ENCODE measurements around the gene HPS6. TPM values are rescaled to one million over a fixed set of nuclear protein-coding genes. Genes with fewer than 3 reads are reported as not detected.

Gene HPS6
- total RNA-seq, 4 donors from 2014 or later = 24.1 to 36.2 (median 27.1) TPM

DNA sequence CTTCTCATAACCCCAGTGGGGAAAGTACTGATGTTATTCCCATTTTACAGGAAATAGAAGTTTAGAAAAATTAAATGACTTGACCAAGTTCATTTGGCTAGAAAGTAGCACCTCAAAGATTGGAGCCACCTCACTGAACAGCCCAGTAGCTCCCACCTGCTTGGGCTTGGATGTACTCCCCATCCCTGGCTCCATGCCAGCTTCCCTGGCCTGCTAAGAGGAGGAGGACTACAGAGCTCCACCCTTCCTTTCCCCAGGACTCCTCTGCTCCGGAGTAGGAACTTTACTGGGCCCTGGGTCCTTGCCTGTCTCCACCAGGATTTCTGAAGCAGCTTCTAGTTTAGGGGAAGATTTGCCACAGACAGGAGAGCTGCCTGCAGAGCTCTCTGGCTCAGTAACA is 3.1 kb downstream of the HPS6 start:
- TF ChIP-seq POLR2A (IDR thresholded peaks at IDR 0.05) (no peak), EP300 (IDR thresholded peaks at IDR 0.05) (no peak)
- TF ChIP-seq, protein P1, sequence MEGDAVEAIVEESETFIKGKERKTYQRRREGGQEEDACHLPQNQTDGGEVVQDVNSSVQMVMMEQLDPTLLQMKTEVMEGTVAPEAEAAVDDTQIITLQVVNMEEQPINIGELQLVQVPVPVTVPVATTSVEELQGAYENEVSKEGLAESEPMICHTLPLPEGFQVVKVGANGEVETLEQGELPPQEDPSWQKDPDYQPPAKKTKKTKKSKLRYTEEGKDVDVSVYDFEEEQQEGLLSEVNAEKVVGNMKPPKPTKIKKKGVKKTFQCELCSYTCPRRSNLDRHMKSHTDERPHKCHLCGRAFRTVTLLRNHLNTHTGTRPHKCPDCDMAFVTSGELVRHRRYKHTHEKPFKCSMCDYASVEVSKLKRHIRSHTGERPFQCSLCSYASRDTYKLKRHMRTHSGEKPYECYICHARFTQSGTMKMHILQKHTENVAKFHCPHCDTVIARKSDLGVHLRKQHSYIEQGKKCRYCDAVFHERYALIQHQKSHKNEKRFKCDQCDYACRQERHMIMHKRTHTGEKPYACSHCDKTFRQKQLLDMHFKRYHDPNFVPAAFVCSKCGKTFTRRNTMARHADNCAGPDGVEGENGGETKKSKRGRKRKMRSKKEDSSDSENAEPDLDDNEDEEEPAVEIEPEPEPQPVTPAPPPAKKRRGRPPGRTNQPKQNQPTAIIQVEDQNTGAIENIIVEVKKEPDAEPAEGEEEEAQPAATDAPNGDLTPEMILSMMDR (IDR thresholded peaks at IDR 0.05) = no peak
- H3K27ac ChIP-seq = peak overlapping the region in 1 of 4 donors; percentile 8
- peaks cover 4 to 60% (median 16%) of the 10 kb centered on the region in 3 donors for H3K4me1 ChIP-seq
- no CpG with 5 or more reads among the region's 1 CpG for WGBS, 2 donors (ENCODE audit: low coverage in 1 of 2)
- no peaks in the 10 kb centered on the region for H3K9me3 ChIP-seq
- H3K4me3 ChIP-seq = no peak overlapping the region
- no peaks in the 10 kb centered on the region for H3K27me3 ChIP-seq
- H3K36me3 ChIP-seq = peaks cover 0 to 31% of the 10 kb centered on the region in 2 donors
- no peak for ATAC-seq

DNA sequence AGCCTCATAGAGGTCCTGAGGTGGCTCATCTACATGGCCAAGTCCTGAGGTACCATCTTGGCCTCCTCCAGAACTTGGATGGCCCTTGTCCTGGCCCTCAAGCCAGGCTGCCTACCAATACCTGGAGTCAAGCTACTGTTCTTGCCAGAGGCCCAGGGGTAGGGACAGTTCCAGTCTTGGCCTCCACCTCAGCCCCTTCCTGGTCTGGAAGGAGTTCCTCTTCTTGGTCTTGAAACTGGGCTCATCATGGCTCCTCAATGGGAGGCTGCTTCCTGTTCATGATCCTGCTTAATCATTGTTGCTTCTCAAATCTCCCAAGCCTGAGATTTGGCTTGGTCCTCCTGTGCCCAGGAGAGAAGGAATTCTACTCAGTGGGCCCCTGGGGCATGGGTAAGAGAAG is 3.9 kb downstream of the HPS6 start:
- H3K4me1 ChIP-seq = peaks cover 4 to 62% (median 16%) of the 10 kb centered on the region in 3 donors
- no peak overlapping the region for H3K27ac ChIP-seq
- no peak for ATAC-seq
- H3K4me3 ChIP-seq = no peak overlapping the region
- TF ChIP-seq POLR2AphosphoS5 (IDR thresholded peaks at IDR 0.05) (no peak), POLR2A (IDR thresholded peaks at IDR 0.05) (no peak), EP300 (IDR thresholded peaks at IDR 0.05) (no peak)
- TF ChIP-seq, protein P1 (IDR thresholded peaks at IDR 0.05) = no peak
- no peaks in the 10 kb centered on the region for H3K27me3 ChIP-seq
- H3K9me3 ChIP-seq = no peaks in the 10 kb centered on the region
- peaks cover 0 to 31% of the 10 kb centered on the region in 2 donors for H3K36me3 ChIP-seq

DNA sequence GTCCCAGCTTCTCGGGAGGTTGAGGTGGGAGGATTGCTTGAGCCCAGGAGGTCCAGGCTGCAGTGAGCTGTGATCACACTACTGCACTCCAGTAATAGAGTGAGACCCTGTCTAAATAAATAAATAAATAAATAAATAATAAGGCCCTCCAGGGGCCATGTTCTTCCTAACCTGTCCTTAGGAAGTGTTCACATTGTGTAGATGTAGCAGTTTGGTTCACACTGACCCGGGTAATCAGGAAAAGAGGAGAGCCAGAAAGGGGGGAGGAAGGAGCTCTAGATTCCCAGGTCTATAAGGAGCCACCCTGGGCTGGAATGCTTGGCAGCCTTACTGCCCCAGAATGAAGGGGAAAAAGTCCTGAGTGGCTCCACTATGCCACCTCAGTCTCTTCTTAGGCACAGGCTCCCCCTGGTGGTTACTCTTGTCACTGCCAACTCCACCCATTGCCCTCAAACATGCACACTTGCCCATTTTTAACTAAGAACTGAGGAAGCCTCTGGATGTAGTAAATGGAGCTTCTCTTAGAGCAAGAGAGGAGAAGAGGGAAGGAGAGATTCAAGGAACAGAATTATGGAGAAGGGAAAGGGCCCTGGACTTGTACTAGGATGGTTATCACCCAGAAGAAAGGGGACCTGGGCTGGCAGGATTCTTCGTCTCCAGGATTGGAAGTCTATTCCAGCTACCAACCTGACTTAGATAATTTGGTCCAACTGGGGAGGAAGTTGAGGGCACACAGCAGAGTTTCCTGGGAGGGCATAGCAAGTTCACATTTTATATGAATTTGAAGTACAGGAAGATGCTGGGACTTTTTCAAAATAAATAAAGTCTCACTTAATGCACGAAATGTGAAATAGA is 7.8 kb downstream of the HPS6 start:
- peak; percentile 83 for ATAC-seq
- peaks cover 0 to 28% (median 0%) of the 10 kb centered on the region in 3 donors for H3K4me1 ChIP-seq
- 71 to 84% methylated on average over 2 to 4 of the region's 4 CpGs for WGBS, 2 donors (ENCODE audit: low coverage in 1 of 2)
- no peaks in the 10 kb centered on the region for H3K9me3 ChIP-seq
- H3K27me3 ChIP-seq = no peaks in the 10 kb centered on the region
- no peak overlapping the region for H3K4me3 ChIP-seq
- no peak for TF ChIP-seq EP300 (IDR thresholded peaks at IDR 0.05)
- TF ChIP-seq, protein P1 (IDR thresholded peaks at IDR 0.05) = peak in 3 of 4 experiments; percentile 82 to 93 (median 85)
- H3K27ac ChIP-seq = no peak overlapping the region
- peaks cover 0 to 17% of the 10 kb centered on the region in 2 donors for H3K36me3 ChIP-seq

DNA sequence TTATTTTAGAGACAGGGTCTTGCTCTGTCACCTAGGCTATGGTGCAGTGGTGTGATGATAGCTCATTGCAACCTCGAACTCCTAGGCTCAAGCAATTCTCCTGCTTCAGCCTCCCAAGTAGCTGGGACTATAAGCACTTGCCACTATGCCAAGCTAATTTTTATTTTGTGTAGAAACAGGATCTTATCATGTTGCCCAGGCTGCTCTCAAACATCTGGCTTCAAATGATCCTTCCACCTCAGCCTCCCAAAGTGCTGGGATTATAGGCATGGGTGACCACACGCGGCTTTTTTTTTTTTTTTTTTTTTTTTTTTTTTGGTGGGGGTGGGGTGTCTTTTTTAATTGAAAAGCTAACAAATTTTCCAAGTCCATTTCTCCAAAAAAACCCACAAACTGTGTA is 18.4 kb downstream of the HPS6 start:
- Histone ChIP-seq H3K36me3 (no peaks in the 10 kb centered on the region), H3K4me1 (no peaks in the 10 kb centered on the region), H3K4me3 (no peak overlapping the region), H3K9me3 (no peaks in the 10 kb centered on the region), H3K27ac (no peak overlapping the region), H3K27me3 (no peaks in the 10 kb centered on the region)
- WGBS, 2 donors (ENCODE audit: low coverage in 1 of 2) = 89 to 90% methylated on average over 3 of the region's 3 CpGs
- ATAC-seq = no peak
- TF ChIP-seq POLR2A (IDR thresholded peaks at IDR 0.05) = no peak
- TF ChIP-seq, protein P1 (IDR thresholded peaks at IDR 0.05) = no peak
- TF ChIP-seq EP300 (IDR thresholded peaks at IDR 0.05) = no peak
- TF ChIP-seq POLR2AphosphoS5 (IDR thresholded peaks at IDR 0.05) = no peak

DNA sequence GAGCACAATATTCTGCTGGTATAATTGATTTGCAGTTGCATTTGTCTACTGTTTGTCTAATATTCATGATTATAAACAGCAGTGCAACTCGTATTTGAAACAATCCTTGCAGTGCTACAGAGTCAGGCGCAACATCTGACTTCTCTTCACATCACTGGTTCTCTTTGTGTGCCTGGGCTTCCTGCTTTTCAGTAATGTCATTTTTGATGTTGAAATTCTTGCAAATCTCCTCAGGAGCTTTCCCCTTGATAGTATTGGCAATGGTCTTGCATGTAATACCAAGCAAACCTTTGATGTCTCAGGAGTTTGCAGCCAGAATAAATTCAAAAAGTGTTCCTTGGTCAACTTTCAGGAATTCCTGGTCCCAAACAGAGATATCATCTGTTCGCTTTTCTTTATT is 20.2 kb downstream of the HPS6 start:
- no peaks in the 10 kb centered on the region for H3K4me1 ChIP-seq

More for the DNA sequence above, 20.2 kb downstream of the HPS6 start:
- no peaks in the 10 kb centered on the region for H3K9me3 ChIP-seq
- TF ChIP-seq, protein P1 (IDR thresholded peaks at IDR 0.05) = no peak
- no peak for TF ChIP-seq EP300 (IDR thresholded peaks at IDR 0.05)
- TF ChIP-seq POLR2AphosphoS5 (IDR thresholded peaks at IDR 0.05) = no peak
- no peak for TF ChIP-seq POLR2A (IDR thresholded peaks at IDR 0.05)
- H3K27me3 ChIP-seq = no peaks in the 10 kb centered on the region
- no peak for ATAC-seq
- WGBS, 2 donors (ENCODE audit: low coverage in 1 of 2) = 82 to 92% methylated on average over 2 of the region's 3 CpGs
- H3K36me3 ChIP-seq = no peaks in the 10 kb centered on the region
- no peak overlapping the region for H3K4me3 ChIP-seq
- H3K27ac ChIP-seq = no peak overlapping the region
